Tongue (tissue), 1 donor: ENCODE data around the gene CRLF2. TPM values are rescaled to one million over a fixed set of nuclear protein-coding genes. Genes with fewer than 3 reads are reported as not detected.

ENCODE experiments used
- total RNA-seq: library from RNA; depleted of rRNA; stranded (reverse); fragments of >200 nt; gene quantifications from one replicate; pipeline ENCODE4 v1.2.3, GENCODE V29; 2014

The CRLF2 gene
- total RNA-seq, 1 donor from 2014 or later: not detected

Other genes with a start within 250 kb of the CRLF2 start
- 3.2 TPM for gene CSF2RA, start 56.2 kb upstream of the CRLF2 start, total RNA-seq
- gene IL3RA, start 124.1 kb upstream of the CRLF2 start, total RNA-seq: 10.7 TPM
- gene SLC25A6, start 179.5 kb upstream of the CRLF2 start, total RNA-seq: 162 TPM
- gene ASMTL, start 240.3 kb upstream of the CRLF2 start, total RNA-seq: 18.8 TPM